GM10266 (cell line): ENCODE measurements around the gene MAN1A1.

Experiments used
- DNase-seq: peaks from one replicate; pipeline ENCODE4 v3.0.0; 2012; ENCODE audit errors: extremely low spot score
- CTCF ChIP-seq: IDR thresholded peaks from 2 replicates; pipeline ENCODE4 v1.5.1; 2012; ENCODE audit warnings: mild to moderate bottlenecking, low read depth; ENCODE audit not compliant: control insufficient read depth, insufficient read depth; ENCODE audit errors: missing control alignments

The MAN1A1 gene

GRCh38 chr6:119312875-119313338, 36.7 kb downstream of the MAN1A1 start:
- TF ChIP-seq CTCF = no peak
- no peak for DNase-seq

GRCh38 chr6:119312441-119312840, 37.1 kb downstream of the MAN1A1 start:
- no peak for TF ChIP-seq CTCF
- no peak for DNase-seq

GRCh38 chr6:119311514-119312142, 37.9 kb downstream of the MAN1A1 start:
- no peak for TF ChIP-seq CTCF
- DNase-seq = no peak

GRCh38 chr6:119310486-119311036, 39.0 kb downstream of the MAN1A1 start:
- no peak for DNase-seq

GRCh38 chr6:119308991-119309657, 40.4 kb downstream of the MAN1A1 start:
- no peak for TF ChIP-seq CTCF
- DNase-seq = no peak

More at GRCh38 chr6:119310486-119311036, 39.0 kb downstream of the MAN1A1 start:
- TF ChIP-seq CTCF = no peak

- DNase-seq = no peak
- no peak for TF ChIP-seq CTCF
Measured at GRCh38 chr6:119308048-119308570, 41.5 kb downstream of the MAN1A1 start.

GRCh38 chr6:119307056-119307455, 42.5 kb downstream of the MAN1A1 start:
- no peak for TF ChIP-seq CTCF
- no peak for DNase-seq
